ENCODE data around the gene STAC3.
A peak's percentile ranks its signal among the peaks of the same experiment; 100 is the strongest.

The STAC3 gene

GRCh38 chr12:57213058-57213715 lies 37.8 kb downstream of the STAC3 start:
- peak; percentile 81 for DNase-seq (ENCODE audit: low read depth)
- peak; percentile 95 for TF ChIP-seq CTCF (IDR thresholded peaks at IDR 0.05; ENCODE audit: insufficient read depth, low read depth, low read length, missing control alignments)
- no peak overlapping the region for H3K4me3 ChIP-seq (ENCODE audit: low read depth, low read length)

- TF ChIP-seq CTCF (IDR thresholded peaks at IDR 0.05; ENCODE audit: insufficient read depth, low read depth, low read length, missing control alignments): no peak
- no peak for DNase-seq (ENCODE audit: low read depth)
- H3K4me3 ChIP-seq (ENCODE audit: low read depth, low read length): no peak overlapping the region
These were observed 38.3 kb downstream of the STAC3 start for GRCh38 chr12:57212701-57213057.

GRCh38 chr12:57211791-57212700 lies 38.9 kb downstream of the STAC3 start:
- no peak overlapping the region for H3K4me3 ChIP-seq (ENCODE audit: low read depth, low read length)
- DNase-seq (ENCODE audit: low read depth): no peak
- no peak for TF ChIP-seq CTCF (IDR thresholded peaks at IDR 0.05; ENCODE audit: insufficient read depth, low read depth, low read length, missing control alignments)

- DNase-seq (ENCODE audit: low read depth): no peak
- no peak for TF ChIP-seq CTCF (IDR thresholded peaks at IDR 0.05; ENCODE audit: insufficient read depth, low read depth, low read length, missing control alignments)
- no peak overlapping the region for H3K4me3 ChIP-seq (ENCODE audit: low read depth, low read length)
These were observed 39.9 kb downstream of the STAC3 start for GRCh38 chr12:57210926-57211692.

GRCh38 chr12:57210461-57210860 lies 40.5 kb downstream of the STAC3 start:
- TF ChIP-seq CTCF (IDR thresholded peaks at IDR 0.05; ENCODE audit: insufficient read depth, low read depth, low read length, missing control alignments): no peak
- DNase-seq (ENCODE audit: low read depth): no peak
- H3K4me3 ChIP-seq (ENCODE audit: low read depth, low read length): no peak overlapping the region

- no peak for TF ChIP-seq CTCF (IDR thresholded peaks at IDR 0.05; ENCODE audit: insufficient read depth, low read depth, low read length, missing control alignments)
- no peak overlapping the region for H3K4me3 ChIP-seq (ENCODE audit: low read depth, low read length)
- no peak for DNase-seq (ENCODE audit: low read depth)
These were observed 41.1 kb downstream of the STAC3 start for GRCh38 chr12:57209916-57210315.
